GM12878 (cell line): ENCODE data around the gene NUCB1.

Experiments used
- CTCF ChIP-seq, 3 experiments: IDR thresholded peaks in 2 of 3; conservative IDR thresholded peaks in 1 of 3; 2 replicates each; pipeline ENCODE4 v1.5.1; 2011; ENCODE audit warnings: low read depth in 3 of 3, low read length in 3 of 3, mild to moderate bottlenecking in 3 of 3, control low read depth in 2 of 3, moderate library complexity in 2 of 3, inconsistent platforms in 1 of 3, mixed read lengths in 1 of 3; ENCODE audit not compliant: control insufficient read depth in 2 of 3, insufficient read depth in 1 of 3; ENCODE audit errors: extremely low read depth in 1 of 3
- EGR1 ChIP-seq, 2 experiments: IDR thresholded peaks; 1 replicate in 1 of 2; 2 replicates in 1 of 2; pipeline ENCODE4 v1.6.1; 2011 to 2012; ENCODE audit warnings: low read depth in 2 of 2, low read length in 2 of 2, borderline replicate concordance in 1 of 2, mild to moderate bottlenecking in 1 of 2, moderate library complexity in 1 of 2
- EZH2 ChIP-seq: IDR thresholded peaks from 2 replicates; pipeline ENCODE4 v1.6.1; 2012; ENCODE audit warnings: low read depth, mild to moderate bottlenecking, control low read depth, inconsistent platforms, low read length, borderline replicate concordance; ENCODE audit not compliant: control insufficient read depth
- GABPA ChIP-seq: IDR thresholded peaks from 2 replicates; pipeline ENCODE4 v1.6.1; 2014; ENCODE audit warnings: antibody characterized with exemption, low read depth, mild to moderate bottlenecking, inconsistent platforms
- MYC ChIP-seq: IDR thresholded peaks from 2 replicates; pipeline ENCODE4 v1.6.1; 2011; ENCODE audit warnings: mild to moderate bottlenecking, low read length, moderate library complexity, inconsistent platforms; ENCODE audit not compliant: insufficient read depth, insufficient replicate concordance, insufficient read length, severe bottlenecking
- NFIC ChIP-seq: IDR thresholded peaks from 2 replicates; pipeline ENCODE4 v1.6.1; 2012; ENCODE audit warnings: low read depth, mild to moderate bottlenecking, inconsistent platforms, low read length, moderate library complexity
- RAD21 ChIP-seq: IDR thresholded peaks from 2 replicates; pipeline ENCODE4 v1.6.1; 2011; ENCODE audit warnings: mild to moderate bottlenecking, low read depth, low read length, moderate library complexity; ENCODE audit not compliant: insufficient read depth
- TF ChIP-seq, protein P1 (sequence below): IDR thresholded peaks from 2 replicates; pipeline ENCODE4 v1.6.1; 2012; ENCODE audit warnings: low read depth, low read length, improper control_type of control experiment

DNA sequence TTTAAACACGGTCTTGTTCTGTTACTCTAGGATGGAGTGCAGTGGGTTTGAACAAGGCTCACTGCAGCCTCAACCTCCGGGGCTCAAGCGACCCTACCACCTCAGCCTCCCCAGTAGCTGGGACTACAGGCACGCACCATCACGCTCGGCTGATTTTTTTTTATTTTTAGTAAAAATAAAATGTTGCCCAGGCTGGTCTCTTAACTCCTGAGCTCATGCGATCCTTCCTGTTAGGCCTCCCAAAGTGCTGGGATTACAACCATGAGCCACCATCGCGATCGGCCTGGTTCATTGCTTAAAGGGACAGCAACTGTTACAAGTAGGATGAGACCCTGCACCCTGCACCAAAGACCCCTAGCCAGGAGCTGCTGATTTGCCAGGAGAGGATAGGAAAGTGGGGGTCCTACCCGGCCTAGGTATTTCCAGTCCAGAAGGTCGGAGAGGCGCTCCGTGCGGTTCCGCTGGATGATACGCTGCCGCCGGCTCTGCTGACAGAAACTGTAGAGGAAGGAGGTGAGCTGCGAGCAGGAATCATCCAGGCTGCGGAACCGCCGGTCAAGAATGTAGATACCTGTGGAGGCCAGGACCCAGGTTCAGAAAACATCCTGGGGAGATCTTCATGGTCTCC, 70.1 kb downstream of the NUCB1 start:
- TF ChIP-seq RAD21 (no peak), CTCF (IDR thresholded peaks at IDR 0.05 in 2 of 3, conservative IDR thresholded peaks at IDR 0.05 in 1 of 3; ENCODE audit: control insufficient read depth in 2 of 3, extremely low read depth in 1 of 3, insufficient read depth in 1 of 3, low read depth in 3 of 3, low read length in 3 of 3) (no peak), GABPA (no peak), EZH2 (no peak), NFIC (no peak), EGR1 (IDR thresholded peaks at IDR 0.05; ENCODE audit: borderline replicate concordance in 1 of 2, low read depth in 2 of 2, low read length in 2 of 2) (no peak), MYC (no peak)
- TF ChIP-seq, protein P1, sequence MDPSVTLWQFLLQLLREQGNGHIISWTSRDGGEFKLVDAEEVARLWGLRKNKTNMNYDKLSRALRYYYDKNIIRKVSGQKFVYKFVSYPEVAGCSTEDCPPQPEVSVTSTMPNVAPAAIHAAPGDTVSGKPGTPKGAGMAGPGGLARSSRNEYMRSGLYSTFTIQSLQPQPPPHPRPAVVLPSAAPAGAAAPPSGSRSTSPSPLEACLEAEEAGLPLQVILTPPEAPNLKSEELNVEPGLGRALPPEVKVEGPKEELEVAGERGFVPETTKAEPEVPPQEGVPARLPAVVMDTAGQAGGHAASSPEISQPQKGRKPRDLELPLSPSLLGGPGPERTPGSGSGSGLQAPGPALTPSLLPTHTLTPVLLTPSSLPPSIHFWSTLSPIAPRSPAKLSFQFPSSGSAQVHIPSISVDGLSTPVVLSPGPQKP: no peak
